HEK293 (cell line): ENCODE measurements around the gene C1orf115.

Experiments
- AEBP2 ChIP-seq: fragments of 450-650 bp; formaldehyde crosslinking; IDR thresholded peaks from 2 replicates; pipeline ENCODE4 v1.5.1; 2016; ENCODE audit warnings: missing biosample characterization, missing genetic modification characterization, borderline replicate concordance
- GLI2 ChIP-seq: fragments of 450-650 bp; formaldehyde crosslinking; IDR thresholded peaks from 2 replicates; pipeline ENCODE4; 2017; ENCODE audit warnings: missing biosample characterization, missing genetic modification characterization, low read depth, borderline replicate concordance
- KLF16 ChIP-seq: fragments of 450-650 bp; formaldehyde crosslinking; IDR thresholded peaks from 2 replicates; pipeline ENCODE4 v1.5.1; 2017; ENCODE audit warnings: missing biosample characterization, missing genetic modification characterization
- KLF8 ChIP-seq: fragments of 450-650 bp; formaldehyde crosslinking; IDR thresholded peaks from 2 replicates; pipeline ENCODE4 v1.5.1; 2016; ENCODE audit warnings: missing biosample characterization, missing genetic modification characterization
- OVOL3 ChIP-seq: fragments of 450-650 bp; formaldehyde crosslinking; IDR thresholded peaks from 2 replicates; pipeline ENCODE4 v1.5.1; 2016; ENCODE audit warnings: missing biosample characterization, missing genetic modification characterization
- SP2 ChIP-seq: fragments of 450-650 bp; formaldehyde crosslinking; IDR thresholded peaks from 2 replicates; pipeline ENCODE4 v1.5.1; 2016; ENCODE audit warnings: missing biosample characterization, missing genetic modification characterization
- ZBTB10 ChIP-seq: fragments of 450-650 bp; formaldehyde crosslinking; IDR thresholded peaks from 2 replicates; pipeline ENCODE4 v1.5.1; 2016; ENCODE audit warnings: missing biosample characterization, missing genetic modification characterization
- ZBTB48 ChIP-seq: fragments of 450-650 bp; formaldehyde crosslinking; IDR thresholded peaks from 2 replicates; pipeline ENCODE4 v1.5.1; 2016; ENCODE audit warnings: missing biosample characterization, missing genetic modification characterization
- ZBTB49 ChIP-seq: fragments of 450-650 bp; formaldehyde crosslinking; IDR thresholded peaks from 2 replicates; pipeline ENCODE4 v1.5.1; 2016; ENCODE audit warnings: missing biosample characterization, missing genetic modification characterization, low read depth
- ZBTB8A ChIP-seq: fragments of 450-650 bp; formaldehyde crosslinking; IDR thresholded peaks from 2 replicates; pipeline ENCODE4 v1.5.1; 2016; ENCODE audit warnings: missing biosample characterization, missing genetic modification characterization
- ZFP69B ChIP-seq: fragments of 450-650 bp; formaldehyde crosslinking; IDR thresholded peaks from 2 replicates; pipeline ENCODE4 v1.5.1; 2016; ENCODE audit warnings: missing biosample characterization, missing genetic modification characterization
- ZNF121 ChIP-seq: fragments of 450-650 bp; formaldehyde crosslinking; IDR thresholded peaks from 2 replicates; pipeline ENCODE4 v1.5.1; 2016; ENCODE audit warnings: missing biosample characterization, missing genetic modification characterization
- ZNF184 ChIP-seq: fragments of 450-650 bp; IDR thresholded peaks from 2 replicates; pipeline ENCODE4 v1.5.1; 2018; ENCODE audit warnings: missing biosample characterization, mild to moderate bottlenecking, missing genetic modification characterization
- ZNF202 ChIP-seq: fragments of 450-650 bp; formaldehyde crosslinking; IDR thresholded peaks from 2 replicates; pipeline ENCODE4 v1.5.1; 2016; ENCODE audit warnings: missing biosample characterization, missing genetic modification characterization, borderline replicate concordance
- ZNF239 ChIP-seq: fragments of 450-650 bp; formaldehyde crosslinking; IDR thresholded peaks from 2 replicates; pipeline ENCODE4 v1.5.1; 2016; ENCODE audit warnings: missing biosample characterization, missing genetic modification characterization
- ZNF350 ChIP-seq: fragments of 450-650 bp; formaldehyde crosslinking; IDR thresholded peaks from 2 replicates; pipeline ENCODE4 v1.5.0; 2017; ENCODE audit warnings: missing biosample characterization, mild to moderate bottlenecking, missing genetic modification characterization
- ZNF366 ChIP-seq: fragments of 450-650 bp; formaldehyde crosslinking; conservative IDR thresholded peaks from 2 replicates; pipeline ENCODE4 v1.5.1; 2016; ENCODE audit warnings: missing biosample characterization, missing genetic modification characterization
- ZNF394 ChIP-seq: fragments of 450-650 bp; formaldehyde crosslinking; IDR thresholded peaks from 2 replicates; pipeline ENCODE4 v1.5.1; 2016; ENCODE audit warnings: missing biosample characterization, missing genetic modification characterization, mild to moderate bottlenecking, moderate library complexity, borderline replicate concordance
- ZNF473 ChIP-seq: fragments of 450-650 bp; formaldehyde crosslinking; IDR thresholded peaks from 2 replicates; pipeline ENCODE4 v1.5.1; 2017; ENCODE audit warnings: missing biosample characterization, missing genetic modification characterization
- ZNF48 ChIP-seq: fragments of 450-650 bp; formaldehyde crosslinking; IDR thresholded peaks from 2 replicates; pipeline ENCODE4 v1.5.1; 2016; ENCODE audit warnings: missing biosample characterization, missing genetic modification characterization
- ZNF514 ChIP-seq: fragments of 450-650 bp; formaldehyde crosslinking; IDR thresholded peaks from 2 replicates; pipeline ENCODE4 v1.5.1; 2016; ENCODE audit warnings: missing biosample characterization, missing genetic modification characterization
- ZNF530 ChIP-seq: fragments of 450-650 bp; formaldehyde crosslinking; IDR thresholded peaks from 2 replicates; pipeline ENCODE4 v1.5.1; 2016; ENCODE audit warnings: low read depth, missing biosample characterization, missing genetic modification characterization
- ZNF677 ChIP-seq: fragments of 450-650 bp; IDR thresholded peaks from 2 replicates; pipeline ENCODE4 v1.5.0; 2018; ENCODE audit warnings: missing biosample characterization, mild to moderate bottlenecking, missing genetic modification characterization, moderate library complexity
- ZNF747 ChIP-seq: fragments of 450-650 bp; formaldehyde crosslinking; IDR thresholded peaks from 2 replicates; pipeline ENCODE4 v1.5.1; 2016; ENCODE audit warnings: missing biosample characterization, missing genetic modification characterization
- ZNF791 ChIP-seq: fragments of 450-650 bp; formaldehyde crosslinking; IDR thresholded peaks from 2 replicates; pipeline ENCODE4 v1.5.1; 2016; ENCODE audit warnings: missing biosample characterization, missing genetic modification characterization
- ZSCAN30 ChIP-seq: fragments of 450-650 bp; IDR thresholded peaks from 2 replicates; pipeline ENCODE4 v1.5.1; 2018; ENCODE audit warnings: missing biosample characterization, mild to moderate bottlenecking, missing genetic modification characterization, moderate library complexity
- TF ChIP-seq, protein P1 (sequence below): fragments of 450-650 bp; formaldehyde crosslinking; IDR thresholded peaks from 2 replicates; pipeline ENCODE4 v1.5.1; 2017; ENCODE audit warnings: missing biosample characterization, missing genetic modification characterization
- TF ChIP-seq, protein P2 (sequence below): fragments of 450-650 bp; formaldehyde crosslinking; conservative IDR thresholded peaks from 2 replicates; pipeline ENCODE4 v1.5.1; 2016; ENCODE audit warnings: low read depth, missing biosample characterization, missing genetic modification characterization

Gene C1orf115

DNA sequence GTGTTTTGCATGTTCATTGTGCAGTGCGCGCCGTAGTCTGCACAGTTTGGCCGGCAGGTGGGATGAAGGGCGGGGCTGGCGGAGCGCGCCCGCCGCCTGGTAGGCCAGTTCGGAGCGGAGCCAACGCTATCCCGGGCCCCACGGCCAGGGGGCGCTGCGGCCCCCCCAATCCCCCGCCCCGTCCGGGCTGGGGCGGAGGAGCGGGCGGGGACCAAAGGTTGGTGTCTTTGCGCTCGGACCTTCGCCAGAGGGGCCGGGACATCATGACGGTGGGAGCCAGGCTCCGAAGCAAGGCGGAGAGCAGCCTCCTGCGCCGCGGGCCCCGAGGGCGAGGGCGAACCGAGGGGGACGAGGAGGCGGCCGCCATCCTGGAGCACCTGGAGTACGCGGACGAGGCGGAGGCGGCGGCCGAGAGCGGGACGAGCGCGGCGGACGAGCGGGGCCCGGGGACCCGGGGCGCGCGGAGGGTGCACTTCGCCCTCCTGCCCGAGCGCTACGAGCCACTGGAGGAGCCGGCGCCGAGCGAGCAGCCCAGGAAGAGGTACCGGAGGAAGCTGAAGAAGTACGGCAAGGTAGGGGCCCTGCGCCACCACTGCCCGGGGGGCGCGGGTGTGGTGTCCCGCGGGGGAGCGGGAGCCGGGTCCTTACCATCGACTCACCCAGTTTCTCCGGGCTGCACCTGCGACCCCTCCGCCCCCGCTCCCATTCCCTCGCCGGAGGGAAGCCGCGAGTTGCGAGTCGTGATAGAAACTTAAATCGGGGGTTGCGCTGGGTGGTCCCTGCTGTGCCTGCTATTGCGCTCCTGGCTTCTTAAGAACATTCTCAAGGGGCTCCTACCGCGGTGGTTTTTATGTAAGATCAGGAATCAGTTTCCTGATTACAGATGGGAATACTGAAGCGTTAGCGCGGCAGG is at the start of gene C1orf115 (continued):
- TF ChIP-seq ZFP69B (tag by site-specific recombination) (0 out of 2 replicates have a peak, but pooled peaks have one; percentile 14), ZBTB48 (tag by site-specific recombination) (0 out of 2 replicates have a peak, but pooled peaks have one; percentile 37), ZNF121 (no peak), ZNF677 (0 out of 2 replicates have a peak, but pooled peaks have one; percentile 22), ZNF202 (0 out of 2 replicates have a peak, but pooled peaks have one; percentile 3), ZBTB8A (tag by site-specific recombination) (no peak), ZNF350 (tag by site-specific recombination) (no peak), ZNF184 (tag by site-specific recombination) (peak; percentile 31; the same call in 1 of the 2 replicates), AEBP2 (tag by site-specific recombination) (no peak), KLF16 (tag by site-specific recombination) (peak; percentile 53), KLF8 (tag by site-specific recombination) (peak; percentile 93), ZNF239 (tag by site-specific recombination) (no peak), ZNF514 (tag by site-specific recombination) (no peak), ZNF530 (no peak), ZNF473 (tag by site-specific recombination) (no peak), ZNF791 (no peak), ZNF48 (no peak), ZNF366 (tag by site-specific recombination) (no peak; the same call in 1 of the 2 replicates), ZBTB49 (tag by site-specific recombination) (no peak), OVOL3 (tag by site-specific recombination) (no peak), GLI2 (tag by site-specific recombination) (no peak), ZNF394 (tag by site-specific recombination) (peak; percentile 87; the same call in 1 of the 2 replicates), ZBTB10 (tag by site-specific recombination) (peak; percentile 85), SP2 (tag by site-specific recombination) (peak; percentile 47; the same call in 1 of the 2 replicates), ZSCAN30 (tag by site-specific recombination) (peak; percentile 85), ZNF747 (tag by site-specific recombination) (no peak)
- TF ChIP-seq, protein P1, sequence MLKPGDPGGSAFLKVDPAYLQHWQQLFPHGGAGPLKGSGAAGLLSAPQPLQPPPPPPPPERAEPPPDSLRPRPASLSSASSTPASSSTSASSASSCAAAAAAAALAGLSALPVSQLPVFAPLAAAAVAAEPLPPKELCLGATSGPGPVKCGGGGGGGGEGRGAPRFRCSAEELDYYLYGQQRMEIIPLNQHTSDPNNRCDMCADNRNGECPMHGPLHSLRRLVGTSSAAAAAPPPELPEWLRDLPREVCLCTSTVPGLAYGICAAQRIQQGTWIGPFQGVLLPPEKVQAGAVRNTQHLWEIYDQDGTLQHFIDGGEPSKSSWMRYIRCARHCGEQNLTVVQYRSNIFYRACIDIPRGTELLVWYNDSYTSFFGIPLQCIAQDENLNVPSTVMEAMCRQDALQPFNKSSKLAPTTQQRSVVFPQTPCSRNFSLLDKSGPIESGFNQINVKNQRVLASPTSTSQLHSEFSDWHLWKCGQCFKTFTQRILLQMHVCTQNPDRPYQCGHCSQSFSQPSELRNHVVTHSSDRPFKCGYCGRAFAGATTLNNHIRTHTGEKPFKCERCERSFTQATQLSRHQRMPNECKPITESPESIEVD = no peak
- TF ChIP-seq, protein P2, sequence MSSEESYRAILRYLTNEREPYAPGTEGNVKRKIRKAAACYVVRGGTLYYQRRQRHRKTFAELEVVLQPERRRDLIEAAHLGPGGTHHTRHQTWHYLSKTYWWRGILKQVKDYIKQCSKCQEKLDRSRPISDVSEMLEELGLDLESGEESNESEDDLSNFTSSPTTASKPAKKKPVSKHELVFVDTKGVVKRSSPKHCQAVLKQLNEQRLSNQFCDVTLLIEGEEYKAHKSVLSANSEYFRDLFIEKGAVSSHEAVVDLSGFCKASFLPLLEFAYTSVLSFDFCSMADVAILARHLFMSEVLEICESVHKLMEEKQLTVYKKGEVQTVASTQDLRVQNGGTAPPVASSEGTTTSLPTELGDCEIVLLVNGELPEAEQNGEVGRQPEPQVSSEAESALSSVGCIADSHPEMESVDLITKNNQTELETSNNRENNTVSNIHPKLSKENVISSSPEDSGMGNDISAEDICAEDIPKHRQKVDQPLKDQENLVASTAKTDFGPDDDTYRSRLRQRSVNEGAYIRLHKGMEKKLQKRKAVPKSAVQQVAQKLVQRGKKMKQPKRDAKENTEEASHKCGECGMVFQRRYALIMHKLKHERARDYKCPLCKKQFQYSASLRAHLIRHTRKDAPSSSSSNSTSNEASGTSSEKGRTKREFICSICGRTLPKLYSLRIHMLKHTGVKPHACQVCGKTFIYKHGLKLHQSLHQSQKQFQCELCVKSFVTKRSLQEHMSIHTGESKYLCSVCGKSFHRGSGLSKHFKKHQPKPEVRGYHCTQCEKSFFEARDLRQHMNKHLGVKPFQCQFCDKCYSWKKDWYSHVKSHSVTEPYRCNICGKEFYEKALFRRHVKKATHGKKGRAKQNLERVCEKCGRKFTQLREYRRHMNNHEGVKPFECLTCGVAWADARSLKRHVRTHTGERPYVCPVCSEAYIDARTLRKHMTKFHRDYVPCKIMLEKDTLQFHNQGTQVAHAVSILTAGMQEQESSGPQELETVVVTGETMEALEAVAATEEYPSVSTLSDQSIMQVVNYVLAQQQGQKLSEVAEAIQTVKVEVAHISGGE (tag by site-specific recombination) = peak; percentile 48; the same call in 1 of the 2 replicates
